Embryonic facial prominence (tissue), 1 donor: Measurements from ENCODE around the gene STRA6.
"Not testable (repeated sequence)": the region's sequence is repeated elsewhere in the genome, so short reads cannot be mapped to it uniquely, and the experiment has no call there.

ENCODE experiments used
- DNase-seq: peaks from one replicate; pipeline ENCODE4 v3.0.0-alpha.2; 2016; ENCODE audit errors: extremely low spot score

The STRA6 gene

GRCh38 chr15:74179983-74180880, 22.4 kb downstream of the STRA6 start:
- no peak for DNase-seq

GRCh38 chr15:74179101-74179841, 23.3 kb downstream of the STRA6 start:
- no peak for DNase-seq

DNA sequence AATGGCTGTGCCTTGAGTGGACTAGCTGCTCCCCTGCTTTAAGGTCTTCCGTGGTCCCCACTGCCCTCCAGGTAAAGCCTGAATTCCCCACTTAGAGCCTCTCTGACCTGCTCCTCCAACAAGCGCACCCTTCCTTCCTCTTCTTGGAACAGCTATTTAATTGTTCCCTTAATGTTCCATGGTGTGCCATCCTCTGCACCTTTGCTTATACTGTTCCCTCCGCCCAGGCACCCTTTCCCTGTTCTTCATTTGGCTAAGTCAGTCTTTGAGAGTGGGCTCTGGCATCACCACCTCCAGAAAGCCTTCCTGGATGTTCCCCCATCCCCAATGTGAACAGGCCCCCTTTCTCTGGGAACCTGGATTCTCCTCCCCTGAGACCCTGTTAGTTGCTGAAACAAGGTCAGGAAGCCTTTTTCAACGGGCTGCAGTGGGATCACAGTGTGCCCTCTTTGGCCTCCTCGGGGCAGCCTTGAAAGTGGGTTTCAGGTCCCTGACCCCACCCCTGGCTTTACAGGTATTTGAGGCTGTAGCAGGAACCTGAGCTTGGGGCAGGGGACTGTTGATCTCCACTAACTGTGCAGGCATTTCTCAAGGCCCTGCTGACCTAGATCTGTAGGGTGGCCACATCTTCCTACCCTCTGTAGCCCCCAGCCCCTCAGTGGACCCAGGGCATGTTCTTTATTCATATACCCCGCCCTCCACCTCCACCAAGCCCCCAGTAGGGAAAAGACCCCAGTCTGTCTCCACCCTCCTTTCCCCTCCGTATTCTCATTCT, 24.1 kb downstream of the STRA6 start:
- no peak for DNase-seq

DNA sequence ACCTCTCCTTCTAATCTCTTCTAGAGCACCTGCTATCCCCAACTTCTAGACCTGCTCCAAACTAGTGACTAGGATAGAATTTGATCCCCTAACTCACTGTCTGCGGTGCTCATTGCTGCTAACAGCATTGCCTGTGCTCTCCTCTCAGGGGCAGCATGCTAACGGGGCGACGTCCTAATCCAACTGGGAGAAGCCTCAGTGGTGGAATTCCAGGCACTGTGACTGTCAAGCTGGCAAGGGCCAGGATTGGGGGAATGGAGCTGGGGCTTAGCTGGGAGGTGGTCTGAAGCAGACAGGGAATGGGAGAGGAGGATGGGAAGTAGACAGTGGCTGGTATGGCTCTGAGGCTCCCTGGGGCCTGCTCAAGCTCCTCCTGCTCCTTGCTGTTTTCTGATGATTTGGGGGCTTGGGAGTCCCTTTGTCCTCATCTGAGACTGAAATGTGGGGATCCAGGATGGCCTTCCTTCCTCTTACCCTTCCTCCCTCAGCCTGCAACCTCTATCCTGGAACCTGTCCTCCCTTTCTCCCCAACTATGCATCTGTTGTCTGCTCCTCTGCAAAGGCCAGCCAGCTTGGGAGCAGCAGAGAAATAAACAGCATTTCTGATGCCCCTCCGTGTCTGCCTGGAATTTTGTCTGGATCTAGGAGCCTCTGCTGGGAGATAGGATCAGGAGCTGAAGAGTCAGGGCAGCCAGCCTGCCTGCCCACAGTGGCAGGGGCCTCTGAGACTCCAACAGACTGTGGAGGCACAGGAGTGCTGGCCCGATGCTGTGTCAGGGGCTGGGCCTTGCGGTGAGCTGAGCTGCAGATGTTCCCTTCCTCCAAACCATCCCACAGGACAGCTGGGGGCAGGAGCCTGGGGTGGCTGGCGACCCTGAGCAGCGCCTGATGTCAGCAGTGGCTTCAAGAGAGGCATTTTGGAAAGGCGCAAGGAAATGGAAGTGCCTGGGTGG, 26.0 kb downstream of the STRA6 start:
- DNase-seq: no peak

DNA sequence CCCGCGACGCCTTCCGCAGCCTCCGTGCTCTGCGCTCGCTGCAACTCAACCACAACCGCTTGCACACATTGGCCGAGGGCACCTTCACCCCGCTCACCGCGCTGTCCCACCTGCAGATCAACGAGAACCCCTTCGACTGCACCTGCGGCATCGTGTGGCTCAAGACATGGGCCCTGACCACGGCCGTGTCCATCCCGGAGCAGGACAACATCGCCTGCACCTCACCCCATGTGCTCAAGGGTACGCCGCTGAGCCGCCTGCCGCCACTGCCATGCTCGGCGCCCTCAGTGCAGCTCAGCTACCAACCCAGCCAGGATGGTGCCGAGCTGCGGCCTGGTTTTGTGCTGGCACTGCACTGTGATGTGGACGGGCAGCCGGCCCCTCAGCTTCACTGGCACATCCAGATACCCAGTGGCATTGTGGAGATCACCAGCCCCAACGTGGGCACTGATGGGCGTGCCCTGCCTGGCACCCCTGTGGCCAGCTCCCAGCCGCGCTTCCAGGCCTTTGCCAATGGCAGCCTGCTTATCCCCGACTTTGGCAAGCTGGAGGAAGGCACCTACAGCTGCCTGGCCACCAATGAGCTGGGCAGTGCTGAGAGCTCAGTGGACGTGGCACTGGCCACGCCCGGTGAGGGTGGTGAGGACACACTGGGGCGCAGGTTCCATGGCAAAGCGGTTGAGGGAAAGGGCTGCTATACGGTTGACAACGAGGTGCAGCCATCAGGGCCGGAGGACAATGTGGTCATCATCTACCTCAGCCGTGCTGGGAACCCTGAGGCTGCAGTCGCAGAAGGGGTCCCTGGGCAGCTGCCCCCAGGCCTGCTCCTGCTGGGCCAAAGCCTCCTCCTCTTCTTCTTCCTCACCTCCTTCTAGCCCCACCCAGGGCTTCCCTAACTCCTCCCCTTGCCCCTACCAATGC, 27.1 kb downstream of the STRA6 start:
- no peak for DNase-seq

- no peak for DNase-seq
Measured at GRCh38 chr15:74174958-74175253, 27.7 kb downstream of the STRA6 start.

DNA sequence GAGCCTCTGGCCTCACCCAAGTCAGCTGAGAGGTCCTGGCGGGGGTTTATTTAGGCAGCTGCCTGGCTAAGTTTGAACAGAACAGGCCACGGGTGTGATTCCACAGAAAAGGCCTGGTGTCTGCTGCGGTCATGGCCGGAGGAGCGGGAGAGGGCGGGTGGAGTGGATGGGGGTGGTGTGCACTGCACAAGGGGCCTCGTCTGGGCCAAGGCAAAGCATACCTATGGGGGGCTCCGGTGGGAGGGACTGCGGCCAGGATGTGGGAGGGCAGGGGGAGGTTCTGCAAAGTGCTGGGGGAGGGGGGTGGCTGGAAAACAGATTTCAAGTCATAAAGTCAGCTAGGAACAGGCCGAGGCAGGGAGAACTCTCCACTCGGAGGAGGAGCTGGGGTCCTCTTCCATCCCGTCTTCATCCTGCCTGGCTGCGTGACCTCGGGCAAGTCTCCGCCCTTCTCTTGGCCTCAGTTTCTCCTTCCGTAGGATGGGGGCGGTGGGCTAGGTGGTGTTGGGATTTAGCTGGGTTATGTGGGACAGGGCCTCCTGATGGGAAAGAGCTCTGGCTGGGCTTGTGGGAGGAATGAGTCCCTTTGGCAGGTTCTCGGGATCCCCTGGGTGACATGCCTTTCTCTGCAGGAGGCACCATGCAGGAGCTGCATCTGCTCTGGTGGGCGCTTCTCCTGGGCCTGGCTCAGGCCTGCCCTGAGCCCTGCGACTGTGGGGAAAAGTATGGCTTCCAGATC, 28.2 kb downstream of the STRA6 start:
- DNase-seq: peak; percentile 15

DNA sequence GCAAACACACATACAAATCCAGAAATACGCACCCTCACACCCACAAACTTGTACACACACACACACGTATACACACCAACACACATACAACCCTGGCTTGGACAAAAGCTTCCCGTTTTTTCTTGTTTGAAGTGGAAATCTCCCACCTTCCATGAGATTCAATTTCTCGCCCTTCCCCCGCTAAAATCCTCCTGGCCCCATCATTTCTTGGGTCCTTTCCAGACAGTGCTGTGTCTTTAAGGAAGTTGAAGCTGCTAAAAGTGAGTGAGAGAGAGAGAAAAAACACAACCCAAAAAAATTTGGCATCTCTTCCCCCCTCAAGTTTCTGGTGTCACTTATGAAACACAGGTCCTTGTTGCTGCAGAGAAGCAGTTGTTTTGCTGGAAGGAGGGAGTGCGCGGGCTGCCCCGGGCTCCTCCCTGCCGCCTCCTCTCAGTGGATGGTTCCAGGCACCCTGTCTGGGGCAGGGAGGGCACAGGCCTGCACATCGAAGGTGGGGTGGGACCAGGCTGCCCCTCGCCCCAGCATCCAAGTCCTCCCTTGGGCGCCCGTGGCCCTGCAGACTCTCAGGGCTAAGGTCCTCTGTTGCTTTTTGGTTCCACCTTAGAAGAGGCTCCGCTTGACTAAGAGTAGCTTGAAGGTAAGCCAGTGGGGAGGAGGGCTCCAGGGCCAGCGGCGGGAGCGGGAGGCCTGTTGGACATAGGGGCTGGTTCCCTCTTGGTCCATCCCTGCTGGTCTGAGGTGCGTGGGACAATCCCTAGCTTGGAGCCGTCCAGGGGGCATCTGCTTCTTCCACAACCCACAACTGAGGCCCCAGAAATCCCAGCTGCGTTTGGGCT, 29.0 kb downstream of the STRA6 start, which contains the start of gene ISLR:
ISLR (plus strand) TSS at position 331 of the 839 bp plus-strand sequence. CDS start 1,149 bp downstream, outside the sequence.
- peak; percentile 75 for DNase-seq

DNA sequence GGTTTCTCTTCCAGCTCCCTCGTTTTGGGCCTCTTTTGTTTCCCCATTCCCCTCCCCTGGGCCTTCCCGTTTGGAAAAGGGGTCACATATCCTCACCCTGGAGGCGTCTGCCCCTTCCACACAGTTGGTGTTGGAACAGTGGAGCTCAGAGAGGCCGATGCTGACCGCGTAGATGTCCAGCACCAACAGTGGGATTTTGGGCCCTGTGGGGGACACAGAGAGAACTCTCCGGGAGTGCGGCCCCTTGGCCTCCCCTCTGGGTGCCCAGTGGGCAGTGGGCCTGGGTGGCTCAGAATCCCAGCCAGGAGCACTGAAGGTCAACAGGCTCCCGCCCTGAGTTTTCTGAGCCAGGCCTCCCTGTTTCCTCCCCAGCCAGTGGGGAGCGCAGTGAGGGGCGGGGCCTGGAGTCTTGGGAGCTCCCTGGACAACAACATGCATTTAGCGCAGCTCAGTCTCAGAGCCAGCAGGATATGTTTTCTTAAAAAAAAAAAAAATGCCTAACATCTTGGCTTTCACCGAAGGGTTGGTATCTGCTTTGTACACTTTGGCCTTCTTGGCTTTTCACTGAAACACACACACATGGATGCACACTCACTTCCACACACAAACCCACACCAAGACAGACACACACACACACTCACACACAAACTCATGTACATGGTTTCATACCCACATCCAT, 29.7 kb downstream of the STRA6 start:
- DNase-seq: peak; percentile 34

GRCh38 chr15:74171965-74172541, 30.5 kb downstream of the STRA6 start:
- DNase-seq: no peak

- DNase-seq: no peak
Measured at GRCh38 chr15:74170875-74171578, 31.6 kb downstream of the STRA6 start.

GRCh38 chr15:74170071-74170844, 32.3 kb downstream of the STRA6 start:
- DNase-seq: no peak

DNA sequence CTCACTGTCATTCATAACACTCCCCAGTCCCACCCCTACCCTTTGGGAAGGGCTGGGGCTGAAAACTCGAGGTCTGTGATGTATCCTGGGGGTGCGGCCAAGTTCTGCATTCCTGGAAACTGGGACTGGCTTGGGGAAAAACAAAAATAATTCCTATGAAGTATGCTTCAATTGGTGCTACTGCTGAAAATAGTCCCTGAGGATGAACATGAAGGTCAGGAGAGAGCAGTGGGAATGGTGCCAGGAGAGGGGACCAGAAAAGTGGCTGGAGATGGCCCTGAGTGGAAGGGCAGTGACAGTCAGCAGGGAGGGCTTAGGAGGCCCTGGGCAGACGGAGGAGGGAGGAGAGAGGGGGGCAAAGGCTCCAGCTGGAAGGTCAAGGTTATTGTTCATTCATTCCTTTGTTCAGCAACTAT, 33.9 kb downstream of the STRA6 start:
- no peak for DNase-seq

DNA sequence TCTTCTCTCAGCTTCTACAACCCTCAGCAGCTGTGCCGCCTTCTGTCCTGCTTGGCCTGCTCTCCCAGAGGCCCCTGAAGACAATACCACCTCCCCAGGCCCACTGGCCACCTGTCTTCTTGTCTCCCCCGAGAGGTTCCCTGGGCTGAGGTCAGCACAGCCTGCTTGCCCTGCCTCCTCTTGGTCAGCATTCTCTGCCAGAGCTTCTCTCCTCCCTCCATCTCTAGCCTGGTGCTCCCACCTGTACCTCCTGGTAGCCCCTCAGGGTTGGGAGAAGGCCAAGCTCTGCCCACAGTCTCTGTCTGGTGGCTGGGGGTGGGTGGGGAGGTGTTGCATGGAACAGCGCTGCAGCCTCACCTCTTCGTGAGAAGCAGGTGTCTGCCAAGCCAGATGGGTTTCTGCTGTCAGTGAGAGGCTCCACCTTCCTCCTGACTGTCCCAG, 34.7 kb downstream of the STRA6 start:
- no peak for DNase-seq

- DNase-seq: no peak
Measured at GRCh38 chr15:74165461-74165860, 37.1 kb downstream of the STRA6 start.

- not testable (repeated sequence) for DNase-seq
Measured at GRCh38 chr15:74162195-74162536, 40.4 kb downstream of the STRA6 start.
